ENCODE measurements around the gene PSMB5.
A peak's percentile ranks its signal among the peaks of the same experiment; 100 is the strongest.

Gene PSMB5

DNA sequence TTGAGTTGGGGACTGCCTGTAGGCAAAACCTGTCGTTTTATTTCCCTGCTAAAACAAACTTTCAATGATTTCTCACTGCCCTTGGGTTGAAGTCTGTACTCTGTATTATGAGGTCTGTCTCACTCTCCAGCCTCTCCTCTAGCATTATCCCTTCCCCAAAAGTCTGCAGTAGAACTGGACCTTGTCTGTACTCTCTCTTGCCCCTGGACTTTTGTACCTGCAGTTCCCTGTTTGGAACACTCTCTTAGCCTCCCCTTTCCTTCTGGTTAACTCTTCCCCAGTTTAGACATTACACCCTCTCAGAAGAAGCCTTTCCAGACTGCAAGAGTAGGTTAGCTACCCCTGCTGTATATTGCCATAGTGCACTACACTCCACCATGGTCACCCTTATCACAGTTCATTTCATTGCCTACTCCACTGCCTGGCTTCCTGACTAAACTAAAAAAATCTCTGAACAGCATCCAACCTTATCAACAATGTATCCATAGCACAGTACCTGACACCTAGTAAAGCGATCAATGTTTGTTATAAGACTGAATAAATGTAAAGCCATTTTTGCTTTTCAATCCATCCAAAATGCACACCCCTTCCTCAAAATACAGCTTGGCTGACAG, 48.7 kb downstream of the PSMB5 start:
- no peak for DNase-seq

DNA sequence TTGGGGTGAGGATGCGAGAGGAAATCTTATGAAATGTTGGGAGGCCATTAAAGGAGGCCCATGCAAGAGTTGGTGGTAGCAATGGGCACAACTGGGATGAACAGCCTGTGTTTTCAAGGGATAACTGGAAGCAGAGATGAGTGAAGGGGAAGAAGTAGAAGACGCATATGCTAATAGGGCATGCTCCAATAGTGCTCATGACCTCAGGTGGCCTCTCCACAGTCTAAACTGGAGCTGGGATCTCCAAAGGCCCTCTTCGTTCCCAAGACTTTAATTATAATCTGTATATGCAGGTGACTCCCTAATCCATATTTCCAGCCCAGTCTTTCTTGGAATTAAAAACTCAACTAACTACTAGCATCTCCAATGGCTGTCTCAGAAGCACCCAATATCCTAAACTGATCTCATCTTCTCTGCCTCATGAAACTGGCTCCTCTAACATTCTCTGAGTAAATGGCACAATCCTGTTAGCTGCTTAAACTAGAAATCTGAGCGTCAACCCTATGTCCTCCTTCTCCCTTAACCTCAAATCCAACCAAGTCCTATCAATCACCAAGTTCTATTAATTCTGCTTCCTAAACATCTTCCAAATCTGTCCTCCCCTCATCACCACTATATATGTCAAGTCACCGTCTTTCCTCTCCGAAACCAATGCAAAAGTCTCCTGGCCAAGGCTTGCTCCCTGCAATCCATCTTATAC, 49.6 kb downstream of the PSMB5 start:
- DNase-seq, result no peak

GRCh38 chr14:22982477-22983245, 52.0 kb downstream of the PSMB5 start, which contains the start of gene AJUBA:
AJUBA (minus strand) TSS chr14:22982551; CDS start chr14:22982266, 285 bp downstream.
- DNase-seq, result peak; percentile 34

DNA sequence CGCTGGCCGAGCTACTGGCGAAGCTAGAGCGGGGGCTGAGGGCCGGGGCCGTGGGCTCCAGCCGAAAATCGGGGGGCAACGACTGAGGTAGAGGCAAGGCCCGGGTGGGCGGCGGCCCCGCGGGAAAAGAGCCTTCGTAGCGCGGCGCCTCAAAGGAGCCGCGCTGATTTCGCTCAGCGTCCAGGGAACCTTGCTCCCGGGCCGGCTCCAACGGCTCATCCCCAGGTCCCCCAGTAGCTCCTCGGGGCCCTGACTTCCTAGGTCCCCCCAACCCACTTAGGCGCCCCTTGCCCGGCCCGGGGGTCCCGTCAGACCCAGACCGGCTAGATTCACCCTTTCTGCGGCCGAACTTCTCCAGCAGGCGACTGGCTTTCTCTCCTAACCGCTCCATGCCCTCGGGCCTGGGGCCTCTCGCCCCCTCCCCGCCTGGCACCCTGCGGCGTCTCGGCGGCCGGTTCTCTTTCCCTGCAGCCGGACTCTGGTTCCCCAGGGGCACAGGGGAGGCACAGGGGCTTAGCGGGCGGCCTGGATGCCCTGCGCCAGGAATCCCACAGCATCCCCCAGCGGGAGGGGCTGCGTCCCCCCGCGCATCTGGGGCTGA, 52.7 kb downstream of the PSMB5 start:
- DNase-seq, result no peak

- no peak for DNase-seq
Observed at GRCh38 chr14:22981090-22981875, 53.4 kb downstream of the PSMB5 start.

DNA sequence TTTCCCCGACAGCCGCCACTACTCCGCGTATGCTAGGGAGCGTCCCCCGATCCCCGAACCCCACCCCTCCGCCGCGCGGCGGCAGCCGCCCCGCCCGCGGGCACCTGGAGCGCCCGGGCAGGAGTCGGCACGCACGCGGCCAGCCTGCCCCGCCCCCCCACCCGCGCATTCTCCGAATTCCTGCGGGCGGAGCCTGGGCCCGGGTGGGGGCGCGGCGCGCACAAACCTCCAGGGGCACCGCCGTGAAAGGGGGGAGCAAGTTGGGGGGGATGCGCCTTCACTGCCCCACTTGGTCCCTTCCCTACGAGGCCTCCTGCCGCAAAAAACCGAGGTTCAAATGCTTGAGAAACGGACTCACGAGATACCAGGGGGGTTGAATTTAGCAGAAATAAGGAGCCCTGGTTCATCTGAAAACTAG, 54.0 kb downstream of the PSMB5 start:
- DNase-seq, result no peak

DNA sequence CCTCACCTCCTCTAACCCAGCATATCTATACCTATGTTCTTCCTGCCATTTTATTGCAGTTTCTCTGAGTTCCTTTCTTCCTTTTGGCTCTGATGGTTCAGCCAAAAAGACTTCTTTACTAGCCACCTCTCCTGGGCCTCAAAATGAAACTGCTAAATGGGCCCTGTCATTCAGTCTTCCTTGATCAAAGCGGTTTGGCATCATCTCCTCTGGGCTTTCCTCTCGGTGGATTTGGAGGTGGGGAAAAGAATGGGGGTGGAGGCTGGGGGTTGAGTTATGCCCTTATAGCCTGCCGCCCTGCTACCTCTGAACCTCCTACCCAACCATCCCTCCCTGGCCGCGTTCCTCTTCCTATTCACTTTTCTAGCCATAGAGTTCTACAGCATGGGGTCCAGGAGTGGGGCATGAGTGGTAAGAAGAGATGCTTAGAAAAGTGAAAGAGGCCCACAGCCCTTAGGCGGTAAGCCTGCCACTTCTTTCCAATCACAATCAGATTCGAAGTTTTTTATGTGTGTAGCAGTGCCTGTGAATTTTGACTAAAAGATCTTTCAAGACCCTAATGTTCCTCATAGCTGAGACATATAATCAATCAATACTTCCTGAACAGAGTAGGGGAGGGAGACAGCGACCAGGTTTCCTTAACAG, 54.8 kb downstream of the PSMB5 start:
- DNase-seq, result no peak

GRCh38 chr14:22978981-22979671, 55.6 kb downstream of the PSMB5 start:
- no peak for DNase-seq

- DNase-seq, result no peak
Observed at GRCh38 chr14:22978487-22978837, 56.2 kb downstream of the PSMB5 start.

DNA sequence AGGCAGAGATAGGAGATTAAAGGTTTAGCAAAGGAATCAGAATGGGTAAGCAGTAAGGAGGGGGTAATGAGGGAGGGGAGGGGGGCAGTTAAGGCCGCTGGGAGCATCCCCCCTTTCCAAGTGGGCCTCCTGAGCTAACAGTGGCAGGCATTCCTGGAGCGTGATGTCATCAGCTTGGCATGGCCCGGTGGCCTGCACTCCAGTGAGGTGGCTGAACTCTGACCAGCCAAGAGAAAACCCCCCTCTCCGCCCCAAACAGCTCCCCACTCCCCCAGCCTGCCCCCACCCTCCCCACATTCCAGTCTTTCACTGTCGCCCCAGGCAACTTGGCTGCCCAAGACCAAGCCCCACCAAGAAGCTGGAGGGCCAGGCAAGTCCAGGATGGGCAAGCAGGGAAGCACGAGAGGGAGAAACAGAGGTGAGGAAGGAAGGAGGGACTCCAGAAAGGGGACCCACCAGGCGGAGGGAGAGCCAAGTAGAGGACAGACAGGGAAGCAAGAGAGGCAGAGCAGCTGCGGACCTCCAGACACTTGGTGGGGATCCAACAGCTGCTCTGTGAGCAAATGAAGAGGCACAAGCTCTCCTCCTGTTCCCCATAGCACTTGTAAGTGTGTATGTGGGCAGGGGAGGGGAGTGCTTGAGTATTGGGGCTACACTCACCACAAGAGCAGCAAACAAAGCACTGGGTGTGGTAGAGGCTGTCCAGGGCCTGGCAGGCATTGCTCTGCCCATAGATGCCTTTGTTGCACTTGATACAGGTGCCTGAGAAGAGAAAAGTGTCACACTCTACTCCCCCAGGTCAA, 56.8 kb downstream of the PSMB5 start:
- no peak for DNase-seq

DNA sequence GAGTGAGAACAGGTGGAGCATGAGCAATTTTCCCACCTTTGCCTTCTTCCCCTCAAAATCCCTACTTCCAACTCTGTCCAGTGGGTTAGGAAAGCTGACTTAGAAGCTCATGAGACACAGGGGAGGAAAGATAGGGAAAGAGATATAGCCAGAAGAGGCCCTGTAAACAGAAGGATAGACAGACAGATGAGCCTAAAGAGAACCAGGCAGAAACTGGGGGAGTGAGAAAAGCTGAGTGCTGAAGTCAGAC, 57.3 kb downstream of the PSMB5 start:
- no peak for DNase-seq

GRCh38 chr14:22976620-22977433, 57.9 kb downstream of the PSMB5 start:
- DNase-seq, result no peak

All from activated gamma-delta T cell (primary cell).